ENCODE results near the gene THADA.
A peak's percentile ranks its signal among the peaks of the same experiment; 100 is the strongest.

Gene THADA

DNA sequence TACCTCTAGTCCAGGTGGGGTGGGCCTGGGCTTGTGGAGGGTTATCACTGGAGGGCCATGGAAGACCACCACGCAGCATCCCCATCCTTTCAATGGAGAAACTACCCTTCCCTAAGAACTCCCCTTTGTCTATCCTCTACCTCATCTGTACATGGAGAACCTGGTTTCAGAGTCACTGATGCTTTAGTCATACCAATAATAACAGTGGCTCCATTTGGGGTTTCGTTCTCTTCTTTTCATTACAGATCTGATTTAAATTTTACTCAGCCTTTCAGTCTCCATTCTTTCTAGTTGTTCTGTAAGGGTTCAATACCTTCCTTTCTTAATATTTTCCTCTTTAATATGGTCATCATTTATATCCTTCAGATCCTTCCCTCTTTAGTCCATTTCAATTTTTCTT, 314.8 kb downstream of the THADA start:
- no peak for DNase-seq
- intact Hi-C loops (cut with DNase I), result no loop called here

GRCh38 chr2:43279317-43279840, 316.5 kb downstream of the THADA start:
- DNase-seq, result no peak
- intact Hi-C loops (cut with DNase I), result no loop called here

GRCh38 chr2:43278564-43279220, 317.1 kb downstream of the THADA start:
- intact Hi-C loops (cut with DNase I), result no loop called here

GRCh38 chr2:43276962-43277391, 318.9 kb downstream of the THADA start:
- peak in 16 of 42 donors; percentile 3 to 38 (median 16) for DNase-seq
- intact Hi-C loops (cut with DNase I), result no loop called here

More at GRCh38 chr2:43278564-43279220, 317.1 kb downstream of the THADA start:
- DNase-seq, result no peak

DNA sequence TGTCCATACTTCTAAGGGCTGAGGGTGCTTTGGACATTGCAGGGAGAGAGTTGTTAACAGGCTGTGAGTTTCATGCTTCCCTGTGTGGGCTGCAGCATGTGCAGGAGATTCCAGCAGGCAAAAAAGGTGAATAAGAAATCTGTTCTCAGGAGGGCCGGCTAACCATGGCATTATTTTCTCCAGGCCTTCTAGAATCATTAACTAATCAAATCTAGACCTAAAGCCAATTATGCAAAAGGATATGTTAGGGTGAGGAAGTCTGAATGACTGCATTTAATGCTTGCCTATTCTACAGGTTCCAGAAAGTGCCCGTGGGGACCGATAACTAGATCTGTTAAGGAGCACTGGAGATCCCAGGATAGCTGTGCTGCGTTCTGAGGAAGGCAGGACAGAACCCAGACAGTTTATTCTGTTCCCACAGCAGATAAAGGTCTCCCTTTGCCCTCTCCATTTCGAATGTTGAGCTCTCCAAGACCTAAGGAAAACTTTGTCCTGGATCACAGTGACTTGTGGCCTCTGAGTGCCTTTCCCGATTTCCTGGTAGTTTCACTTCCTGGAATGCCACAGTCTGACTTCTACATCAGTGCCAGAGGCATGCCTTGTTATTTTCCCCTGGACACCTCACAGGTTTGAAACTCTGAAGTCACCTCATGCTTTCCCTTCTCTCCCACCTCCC, 319.4 kb downstream of the THADA start:
- intact Hi-C loops (cut with DNase I), result no loop called here
- DNase-seq, result no peak

DNA sequence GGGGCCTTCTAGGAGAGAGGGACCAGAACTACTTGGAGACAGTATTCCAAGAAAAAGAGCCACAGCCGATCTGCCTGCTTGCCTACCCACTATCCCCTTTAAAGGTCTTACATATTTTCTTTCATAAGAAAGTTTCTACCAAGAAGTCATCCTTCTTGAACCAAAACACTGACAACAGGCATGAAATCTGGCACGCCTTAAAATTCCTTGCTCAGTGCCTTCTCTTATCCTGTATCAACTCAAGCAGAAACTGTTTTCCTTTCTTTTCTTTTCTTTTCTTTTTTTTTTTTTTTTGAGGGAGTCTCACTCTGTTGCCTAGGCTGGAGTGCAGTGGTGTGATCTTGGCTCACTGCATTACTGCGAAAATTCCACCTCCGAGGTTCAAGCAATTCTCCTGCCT, 321.1 kb downstream of the THADA start:
- DNase-seq, result no peak
- intact Hi-C loops (cut with DNase I), result no loop called here

GRCh38 chr2:43274055-43274454, 321.8 kb downstream of the THADA start:
- intact Hi-C loops (cut with DNase I), result no loop called here
- no peak for DNase-seq

DNA sequence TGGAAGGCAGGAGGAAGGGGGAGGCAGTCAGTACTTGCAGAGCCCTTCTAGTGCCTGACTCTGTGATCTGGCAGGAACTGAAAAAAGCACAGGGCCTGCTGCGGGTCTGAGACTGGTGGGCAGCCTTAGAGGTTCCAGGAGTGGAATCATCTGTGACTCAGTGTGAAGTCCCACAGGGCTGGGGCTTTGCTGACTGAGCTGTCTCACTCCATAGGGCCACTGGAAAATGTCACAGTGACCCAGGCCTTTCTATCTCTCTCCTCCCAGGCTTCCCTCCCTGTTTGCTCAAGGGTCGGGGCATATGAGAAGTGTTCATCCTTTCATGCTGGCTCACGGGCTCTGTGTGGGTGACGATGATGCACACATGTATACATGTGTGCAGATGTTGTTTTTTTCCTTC, 322.3 kb downstream of the THADA start:
- intact Hi-C loops (cut with DNase I), result no loop called here
- DNase-seq, result peak in 1 of 42 donors; percentile 25

DNA sequence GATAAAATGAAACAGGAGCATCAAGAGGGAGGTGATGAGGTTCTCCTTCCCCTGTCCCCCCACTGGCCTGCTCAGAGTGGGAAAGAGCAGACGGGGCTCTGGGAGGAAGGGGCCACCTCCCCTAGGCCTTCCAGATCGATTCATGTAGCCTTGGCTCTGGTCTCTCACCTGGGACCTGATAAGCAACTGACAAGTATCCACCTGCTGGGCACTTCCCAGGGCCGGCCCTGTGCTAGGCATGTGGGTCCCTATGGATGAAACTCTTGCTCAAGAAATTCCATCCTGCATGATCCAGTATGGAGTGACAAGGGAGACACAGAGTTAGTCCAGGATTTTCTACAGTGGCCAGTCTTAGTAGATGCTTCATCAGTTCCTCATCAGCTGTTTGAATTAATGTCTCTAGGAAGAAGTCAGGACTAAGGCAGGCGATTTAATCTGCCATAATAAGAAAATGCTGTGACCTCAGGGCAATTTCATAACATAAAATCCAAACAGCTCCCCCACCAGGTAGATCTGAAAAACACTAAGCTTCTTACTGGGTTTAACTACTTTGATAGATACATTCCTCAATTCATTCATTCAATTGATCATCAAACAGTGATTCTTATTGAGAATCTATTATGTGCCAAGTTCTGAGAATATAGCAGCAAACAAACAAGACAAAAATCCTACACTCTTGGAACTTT, 324.8 kb downstream of the THADA start:
- intact Hi-C loops (cut with DNase I), result no loop called here
- no peak for DNase-seq

DNA sequence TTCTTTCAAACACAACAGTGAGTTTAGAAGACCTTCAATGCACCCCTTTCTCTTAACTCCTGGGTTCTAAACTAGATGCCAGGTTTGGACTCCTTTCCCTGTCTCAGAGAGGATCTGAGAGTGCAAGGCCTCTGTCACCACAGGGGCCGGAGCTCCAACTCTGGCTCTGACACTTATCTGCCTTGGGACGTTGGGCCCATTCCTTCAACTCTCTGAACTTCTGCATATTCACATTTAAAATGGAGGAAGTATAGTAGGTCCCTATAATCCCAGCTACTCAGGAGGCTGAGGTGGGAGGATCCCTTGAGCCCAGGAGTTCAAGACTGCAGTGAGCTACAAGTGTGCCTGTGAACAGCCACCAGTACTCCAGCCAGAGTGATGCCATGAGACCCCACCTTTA, 325.4 kb downstream of the THADA start:
- DNase-seq, result no peak
- intact Hi-C loops (cut with DNase I), result no loop called here

DNA sequence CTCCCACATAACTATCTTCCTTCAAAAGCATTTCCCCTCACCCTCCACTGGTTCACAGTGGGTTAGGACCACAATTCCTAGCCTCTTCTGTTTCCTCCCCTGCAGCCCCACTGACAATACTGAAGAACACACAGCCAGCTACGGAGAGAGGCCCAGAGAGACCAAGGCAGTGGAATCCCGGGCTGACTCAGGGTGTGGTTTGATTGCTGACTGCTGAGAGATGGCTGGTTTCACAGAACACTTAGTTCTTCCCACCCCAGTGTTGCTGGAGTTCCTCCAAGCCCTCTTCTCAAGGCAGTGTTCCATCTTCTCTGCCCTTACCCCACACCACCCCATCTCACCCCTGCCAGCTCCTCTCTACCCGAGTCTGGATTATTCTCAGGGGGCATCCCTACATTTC, 326.1 kb downstream of the THADA start:
- intact Hi-C loops (cut with DNase I), result no loop called here
- peak in 13 of 42 donors; percentile 9 to 46 (median 27) for DNase-seq

GRCh38 chr2:43269074-43269572, 326.7 kb downstream of the THADA start:
- intact Hi-C loops (cut with DNase I), result no loop called here
- peak in 23 of 42 donors; percentile 6 to 68 (median 24) for DNase-seq

DNA sequence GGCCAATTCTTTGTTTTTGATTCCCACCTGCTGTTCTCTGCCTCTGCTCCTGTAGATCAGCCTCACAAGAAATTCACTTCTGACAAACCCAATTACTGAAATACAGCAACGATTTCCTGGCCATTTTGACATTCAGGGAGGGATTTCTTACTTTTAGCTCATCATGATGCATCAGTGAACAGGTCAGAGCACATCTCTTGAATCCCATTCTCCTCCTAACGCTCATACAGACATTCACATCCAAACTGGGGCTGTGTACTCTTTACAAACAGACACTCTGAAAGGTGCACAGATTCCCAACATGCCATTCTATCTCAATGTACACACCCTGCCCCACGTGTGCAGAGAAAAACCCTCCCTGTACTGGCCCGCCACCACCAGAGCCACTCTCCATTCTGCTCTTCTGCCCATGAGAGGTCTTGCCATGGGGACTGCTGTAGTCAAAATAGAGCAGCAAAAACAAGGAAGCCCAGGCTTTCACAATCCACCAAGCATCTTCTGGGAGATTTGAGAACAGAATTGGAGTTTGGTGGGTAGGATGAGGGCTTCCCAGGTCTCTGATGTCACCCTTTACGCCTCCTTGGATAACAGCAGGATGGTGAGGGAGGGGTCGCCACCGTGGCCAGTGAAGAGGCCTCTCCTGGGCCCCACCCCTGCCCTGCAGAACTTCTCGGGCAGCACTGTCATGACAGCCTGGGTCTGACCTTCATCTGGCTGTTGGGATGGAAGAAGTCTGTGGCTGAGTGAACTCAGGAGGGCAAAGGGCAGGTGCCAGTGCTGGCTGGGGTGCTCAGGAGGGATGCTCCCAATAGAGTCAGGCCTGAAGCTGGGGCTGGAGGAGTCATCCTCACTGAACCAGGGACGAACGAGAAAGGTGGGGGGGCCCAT, 327.5 kb downstream of the THADA start:
- no peak for DNase-seq
- intact Hi-C loops (cut with DNase I), result no loop called here

DNA sequence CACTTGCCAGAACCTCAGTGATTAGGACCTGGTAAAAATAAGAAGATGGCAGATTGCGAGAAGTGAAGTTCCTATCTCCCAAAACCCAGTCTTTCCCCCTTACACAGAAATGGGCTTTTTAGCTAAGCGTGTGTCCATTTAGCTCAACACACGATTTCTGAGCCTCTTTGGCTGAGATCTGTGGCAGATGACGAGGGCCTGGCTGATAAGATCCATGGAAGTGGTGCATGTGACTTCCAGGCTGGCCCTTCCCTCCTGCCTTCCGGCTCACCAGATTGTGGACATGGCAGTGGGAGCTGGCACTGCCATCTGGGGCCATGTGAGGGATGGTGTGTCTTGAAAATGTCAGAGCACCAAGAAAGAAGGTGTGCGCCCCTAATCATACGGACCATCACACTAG, 328.5 kb downstream of the THADA start:
- DNase-seq, result no peak
- intact Hi-C loops (cut with DNase I), result no loop called here

DNA sequence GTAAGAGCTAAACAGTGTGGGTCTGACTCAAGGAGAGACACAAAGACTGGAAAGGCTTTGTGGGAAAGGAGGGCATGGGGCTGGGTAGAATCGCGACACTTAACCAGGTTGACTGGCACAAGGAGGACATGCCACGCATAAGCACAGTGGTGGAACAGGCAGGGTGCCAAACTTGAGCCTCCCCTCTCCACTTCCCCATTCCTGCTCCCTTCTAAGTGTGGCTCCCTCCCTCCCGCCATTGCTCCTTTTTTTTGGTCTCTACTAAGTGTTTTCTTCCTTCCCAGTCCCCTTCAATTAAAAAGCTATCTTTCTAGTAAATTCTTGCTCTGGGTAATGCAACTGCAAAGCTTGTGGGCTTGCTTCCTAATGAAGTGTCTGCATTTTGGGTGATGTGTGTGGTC, 329.1 kb downstream of the THADA start:
- peak in 37 of 42 donors; percentile 8 to 71 (median 43) for DNase-seq
- intact Hi-C loops (cut with DNase I), result no loop called here

DNA sequence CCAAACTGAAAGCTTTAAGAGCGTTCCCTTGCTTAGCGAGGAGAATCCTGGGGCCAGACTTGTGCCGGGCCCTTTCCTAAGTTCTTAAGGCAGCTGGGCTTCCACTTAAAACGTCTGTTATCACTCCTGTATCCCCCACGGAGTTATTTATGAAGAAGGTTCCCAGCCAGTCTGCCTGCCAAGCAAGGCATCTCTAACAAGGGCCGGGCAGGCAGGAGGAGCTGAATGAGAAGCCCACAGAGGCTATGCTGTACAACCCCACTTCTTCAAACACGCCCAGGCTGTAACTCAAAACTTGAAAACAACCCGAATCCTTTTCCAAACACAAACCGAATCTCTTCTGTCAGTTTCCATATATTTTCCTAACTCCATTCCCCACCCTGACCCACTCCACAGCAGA, 330.4 kb downstream of the THADA start:
- intact Hi-C loops (cut with DNase I), result no loop called here
- no peak for DNase-seq

- intact Hi-C loops (cut with DNase I), result no loop called here
- no peak for DNase-seq
These were observed 330.8 kb downstream of the THADA start for GRCh38 chr2:43265001-43265400.

GRCh38 chr2:43262951-43263350, 332.9 kb downstream of the THADA start:
- intact Hi-C loops (cut with DNase I), result no loop called here
- DNase-seq, result no peak

- no peak for DNase-seq
- intact Hi-C loops (cut with DNase I), result no loop called here
These were observed 333.6 kb downstream of the THADA start for GRCh38 chr2:43262239-43262638.

Measured in head of caudate nucleus (tissue), 42 donors.